Measurements from ENCODE around the gene TMEM41B. TPM values are rescaled to one million over a fixed set of nuclear protein-coding genes. Genes with fewer than 3 reads are reported as not detected.

Gene TMEM41B
- total RNA-seq, 1 experiment from 2014 or later = 65.1 TPM

DNA sequence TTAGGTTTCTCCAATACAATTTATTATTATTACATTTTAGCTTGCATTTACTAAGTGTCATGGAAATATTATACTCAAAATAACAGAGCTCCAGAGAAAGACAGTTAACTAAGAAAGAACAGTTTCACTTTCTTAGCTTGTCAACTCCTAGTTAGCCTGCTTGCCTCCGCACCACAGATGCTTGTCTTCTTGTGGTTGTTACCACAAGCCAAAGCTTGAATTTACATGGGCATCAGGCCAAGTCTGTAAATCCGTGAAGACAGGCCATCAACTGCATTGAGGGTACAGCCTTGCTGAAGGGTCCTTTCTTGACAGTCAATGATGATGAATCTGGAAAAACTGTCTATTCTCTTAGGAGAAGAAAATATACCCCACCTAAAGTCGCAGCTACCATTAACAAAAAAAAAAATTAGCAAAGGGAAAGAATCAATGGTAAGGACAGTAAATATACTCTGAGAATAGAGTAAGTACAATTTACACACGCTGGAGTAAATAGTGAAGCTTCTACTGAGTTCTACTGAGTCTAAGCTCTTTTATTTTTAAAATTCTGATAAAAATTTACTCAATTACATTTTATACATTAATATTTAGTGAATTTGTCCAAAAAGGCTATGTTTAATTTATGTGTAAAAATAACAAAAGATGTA lies 33.6 kb downstream of the TMEM41B start:
- H3K27ac ChIP-seq = no peak overlapping the region
- TF ChIP-seq CTCF (conservative IDR thresholded peaks at IDR 0.05) = no peak
- TF ChIP-seq EZH2 (IDR thresholded peaks at IDR 0.05; ENCODE audit: low read depth) = no peak
- H3K36me3 ChIP-seq (ENCODE audit: low read depth) = no peaks in the 10 kb centered on the region; the same call in 1 of the 2 replicates
- H3K9me2 ChIP-seq (ENCODE audit: insufficient read depth) = no peaks in the 10 kb centered on the region
- H3K27me3 ChIP-seq (ENCODE audit: insufficient read depth, low read depth) = no peaks in the 10 kb centered on the region
- H3K9me3 ChIP-seq (ENCODE audit: insufficient read depth, low read depth) = no peaks in the 10 kb centered on the region
- H2AFZ ChIP-seq = no peak overlapping the region
- intact Hi-C loops (cut with micrococcal nuclease; ENCODE audit: unreplicated experiment) = loop anchor here (10.0 kb wide), 1 partner anchor 124 kb away; no protein-coding TSS in a partner anchor
- no peak overlapping the region for H3K4me2 ChIP-seq
- H3K79me2 ChIP-seq (ENCODE audit: low read depth) = no peaks in the 10 kb centered on the region
- no TSS peak for BruUV-seq (replicated peaks)
- peaks cover 11% of the 10 kb centered on the region; the same call in 1 of the 2 replicates for H3F3A ChIP-seq (ENCODE audit: insufficient read depth, low read depth)
- DNase-seq = no peak
- H4K20me1 ChIP-seq (ENCODE audit: insufficient read depth) = no peaks in the 10 kb centered on the region
- POLR2A ChIA-PET (ENCODE audit: unreplicated experiment) = no interaction called here
- no peak overlapping the region for H3K4me3 ChIP-seq
- no peaks in the 10 kb centered on the region for H3K4me1 ChIP-seq (replicated peaks; ENCODE audit: insufficient read depth)
- CTCF ChIA-PET = no interaction called here

GRCh38 chr11:9277176-9277575 lies 37.2 kb downstream of the TMEM41B start:
- no peak overlapping the region for H3K4me3 ChIP-seq
- H3K4me1 ChIP-seq (replicated peaks; ENCODE audit: insufficient read depth) = no peaks in the 10 kb centered on the region
- POLR2A ChIA-PET (ENCODE audit: unreplicated experiment) = interaction anchor here (0.6 to 0.7 kb wide), 3 partner anchors 94 to 245 kb away, joined by 3 to 9 read pairs (median 3); no protein-coding TSS in a partner anchor
- no peaks in the 10 kb centered on the region for H3K9me3 ChIP-seq (ENCODE audit: insufficient read depth, low read depth)
- BruUV-seq (replicated peaks) = no TSS peak
- H3K4me2 ChIP-seq = no peak overlapping the region
- no peak for TF ChIP-seq EZH2 (IDR thresholded peaks at IDR 0.05; ENCODE audit: low read depth)
- TF ChIP-seq CTCF (conservative IDR thresholded peaks at IDR 0.05) = no peak
- CTCF ChIA-PET = interaction anchor here (0.7 kb wide), 1 partner anchor 107 kb away, joined by 3 read pairs; the partner anchor contains the start of gene IPO7
- no peaks in the 10 kb centered on the region for H3K79me2 ChIP-seq (ENCODE audit: low read depth)
- no peaks in the 10 kb centered on the region for H3K9me2 ChIP-seq (ENCODE audit: insufficient read depth)
- intact Hi-C loops (cut with micrococcal nuclease; ENCODE audit: unreplicated experiment) = no loop called here
- H3K27me3 ChIP-seq (ENCODE audit: insufficient read depth, low read depth) = no peaks in the 10 kb centered on the region
- no peaks in the 10 kb centered on the region for H4K20me1 ChIP-seq (ENCODE audit: insufficient read depth)
- H2AFZ ChIP-seq = no peak overlapping the region
- peaks cover 11% of the 10 kb centered on the region; the same call in 1 of the 2 replicates for H3F3A ChIP-seq (ENCODE audit: insufficient read depth, low read depth)
- DNase-seq = no peak
- no peak overlapping the region for H3K27ac ChIP-seq
- H3K36me3 ChIP-seq (ENCODE audit: low read depth) = no peaks in the 10 kb centered on the region; the same call in 1 of the 2 replicates

DNA sequence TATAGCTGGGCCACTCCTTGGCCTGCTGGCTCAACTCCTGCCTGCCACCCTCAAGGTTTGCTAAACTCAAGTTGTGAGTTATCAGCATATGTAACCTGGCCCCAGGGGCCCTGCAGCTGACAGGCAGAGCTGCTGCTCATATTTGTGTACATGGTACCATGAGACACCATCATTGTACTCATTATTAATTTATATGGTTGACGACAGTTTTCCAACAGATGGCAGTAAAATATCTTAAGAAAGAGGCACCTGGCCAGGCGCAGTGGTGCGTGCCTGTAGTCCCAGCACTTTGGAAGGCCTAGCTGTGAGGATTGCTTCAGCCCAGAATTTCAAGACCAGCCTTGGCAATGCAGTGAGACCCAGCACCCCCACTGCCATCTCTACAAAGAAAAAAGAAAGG lies 37.8 kb downstream of the TMEM41B start:
- ChIA-PET POLR2A (ENCODE audit: unreplicated experiment) (interaction anchor here (0.6 to 0.7 kb wide), 2 partner anchors 94 to 230 kb away, joined by 3 to 9 read pairs; no protein-coding TSS in a partner anchor), CTCF (no interaction called here)
- BruUV-seq (replicated peaks) = no TSS peak
- TF ChIP-seq CTCF (conservative IDR thresholded peaks at IDR 0.05) (0 out of 2 replicates have a peak, but pooled peaks have one; percentile 15), EZH2 (IDR thresholded peaks at IDR 0.05; ENCODE audit: low read depth) (no peak)
- Histone ChIP-seq H3K4me1 (replicated peaks; ENCODE audit: insufficient read depth) (no peaks in the 10 kb centered on the region), H3K4me2 (no peak overlapping the region), H3F3A (ENCODE audit: insufficient read depth, low read depth) (peaks cover 11% of the 10 kb centered on the region; the same call in 1 of the 2 replicates), H3K27ac (no peak overlapping the region), H3K9me2 (ENCODE audit: insufficient read depth) (no peaks in the 10 kb centered on the region), H3K27me3 (ENCODE audit: insufficient read depth, low read depth) (no peaks in the 10 kb centered on the region), H3K9me3 (ENCODE audit: insufficient read depth, low read depth) (no peaks in the 10 kb centered on the region), H3K36me3 (ENCODE audit: low read depth) (no peaks in the 10 kb centered on the region; the same call in 1 of the 2 replicates), H2AFZ (no peak overlapping the region), H3K79me2 (ENCODE audit: low read depth) (no peaks in the 10 kb centered on the region), H4K20me1 (ENCODE audit: insufficient read depth) (no peaks in the 10 kb centered on the region), H3K4me3 (no peak overlapping the region)
- intact Hi-C loops (cut with micrococcal nuclease; ENCODE audit: unreplicated experiment) = no loop called here
- DNase-seq = no peak
